Bone marrow (tissue), 2 donors: Measurements from ENCODE around the gene INSRR.

Experiments
- DNase-seq, 2 donors: peaks; one replicate each; lab custom pipeline; 2025; lab: John Stamatoyannopoulos, UW

Gene INSRR

GRCh38 chr1:156894001-156894400 is 35.1 kb upstream of the INSRR start:
- no peak for DNase-seq

- DNase-seq = no peak
These were observed 34.4 kb upstream of the INSRR start, which contains the start of gene PEAR1 for GRCh38 chr1:156893048-156893953. PEAR1 (plus strand) TSS chr1:156893718; CDS start chr1:156903927, 10,209 bp downstream.

GRCh38 chr1:156892190-156893047 is 33.5 kb upstream of the INSRR start:
- DNase-seq = peak; percentile 70 to 75

- peak; percentile 13 to 44 for DNase-seq
These were observed 31.1 kb upstream of the INSRR start for GRCh38 chr1:156889802-156890580.

- no peak for DNase-seq
These were observed 28.8 kb upstream of the INSRR start for GRCh38 chr1:156887734-156888133.

GRCh38 chr1:156887317-156887716 is 28.4 kb upstream of the INSRR start:
- no peak for DNase-seq

GRCh38 chr1:156886583-156887281 is 27.8 kb upstream of the INSRR start:
- no peak for DNase-seq

- DNase-seq = no peak
These were observed 27.0 kb upstream of the INSRR start for GRCh38 chr1:156885880-156886355.

GRCh38 chr1:156885314-156885713 is 26.4 kb upstream of the INSRR start:
- DNase-seq = no peak

- DNase-seq = no peak
These were observed 25.8 kb upstream of the INSRR start for GRCh38 chr1:156884560-156885184.

GRCh38 chr1:156883919-156884318 is 25.0 kb upstream of the INSRR start:
- no peak for DNase-seq

- no peak for DNase-seq
These were observed 23.6 kb upstream of the INSRR start for GRCh38 chr1:156882543-156882942.

GRCh38 chr1:156881663-156882062 is 22.7 kb upstream of the INSRR start:
- DNase-seq = no peak

- no peak for DNase-seq
These were observed 22.2 kb upstream of the INSRR start for GRCh38 chr1:156881101-156881500.

GRCh38 chr1:156880473-156880872 is 21.6 kb upstream of the INSRR start:
- DNase-seq = no peak

- DNase-seq = no peak
These were observed 21.0 kb upstream of the INSRR start for GRCh38 chr1:156879876-156880275.

GRCh38 chr1:156877433-156878170 is 18.7 kb upstream of the INSRR start:
- DNase-seq = no peak

- DNase-seq = no peak
These were observed 17.4 kb upstream of the INSRR start for GRCh38 chr1:156876281-156876680.

- DNase-seq = no peak
These were observed 16.4 kb upstream of the INSRR start for GRCh38 chr1:156875341-156875615.
